ENCODE results near the gene PRAF2. TPM values are rescaled to one million over a fixed set of nuclear protein-coding genes. Genes with fewer than 3 reads are reported as not detected.

PRAF2 gene
- total RNA-seq, 4 donors from 2014 or later, result 4.5 to 6.6 (median 4.7) TPM

DNA sequence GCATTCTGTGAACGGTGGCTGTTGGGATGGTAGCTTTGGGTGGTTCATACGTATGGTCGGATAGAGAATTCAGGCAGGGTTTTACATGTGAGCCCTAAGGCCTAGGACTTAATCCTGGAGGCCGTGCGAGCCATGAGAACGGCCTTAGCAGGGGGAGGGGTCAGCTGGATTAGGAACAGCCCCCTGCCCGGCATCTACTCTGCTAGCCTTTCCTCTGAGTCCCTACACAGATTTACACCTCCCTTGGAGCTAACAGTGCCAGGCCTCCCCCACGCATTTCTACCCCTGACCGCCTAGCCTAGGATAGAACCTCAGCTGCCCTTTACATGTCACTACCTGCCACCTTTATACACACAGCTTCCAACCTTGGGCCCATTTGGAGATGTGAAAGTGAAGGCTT is 7.1 kb downstream of the PRAF2 start:
- intact Hi-C loops (cut with DNase I; ENCODE audit: low total_unique reads), result no loop called here
- H3K4me1 ChIP-seq, result no peaks in the 10 kb centered on the region
- H3K4me3 ChIP-seq, result no peak overlapping the region
- in situ Hi-C loops (cut with MboI; ENCODE audit: low sequenced_read_pairs in 4 of 4), result no loop called here
- H3K9me3 ChIP-seq, result no peaks in the 10 kb centered on the region
- no peaks in the 10 kb centered on the region for H3K27me3 ChIP-seq
- ATAC-seq (no peak), DNase-seq (no peak)
- no peak overlapping the region for H3K27ac ChIP-seq
- TF ChIP-seq POLR2A (IDR thresholded peaks at IDR 0.05), result no peak
- TF ChIP-seq, protein P1, sequence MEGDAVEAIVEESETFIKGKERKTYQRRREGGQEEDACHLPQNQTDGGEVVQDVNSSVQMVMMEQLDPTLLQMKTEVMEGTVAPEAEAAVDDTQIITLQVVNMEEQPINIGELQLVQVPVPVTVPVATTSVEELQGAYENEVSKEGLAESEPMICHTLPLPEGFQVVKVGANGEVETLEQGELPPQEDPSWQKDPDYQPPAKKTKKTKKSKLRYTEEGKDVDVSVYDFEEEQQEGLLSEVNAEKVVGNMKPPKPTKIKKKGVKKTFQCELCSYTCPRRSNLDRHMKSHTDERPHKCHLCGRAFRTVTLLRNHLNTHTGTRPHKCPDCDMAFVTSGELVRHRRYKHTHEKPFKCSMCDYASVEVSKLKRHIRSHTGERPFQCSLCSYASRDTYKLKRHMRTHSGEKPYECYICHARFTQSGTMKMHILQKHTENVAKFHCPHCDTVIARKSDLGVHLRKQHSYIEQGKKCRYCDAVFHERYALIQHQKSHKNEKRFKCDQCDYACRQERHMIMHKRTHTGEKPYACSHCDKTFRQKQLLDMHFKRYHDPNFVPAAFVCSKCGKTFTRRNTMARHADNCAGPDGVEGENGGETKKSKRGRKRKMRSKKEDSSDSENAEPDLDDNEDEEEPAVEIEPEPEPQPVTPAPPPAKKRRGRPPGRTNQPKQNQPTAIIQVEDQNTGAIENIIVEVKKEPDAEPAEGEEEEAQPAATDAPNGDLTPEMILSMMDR (IDR thresholded peaks at IDR 0.05 in 4 of 5, conservative IDR thresholded peaks at IDR 0.05 in 1 of 5), result no peak
- H3K36me3 ChIP-seq, result no peaks in the 10 kb centered on the region

GRCh38 chrX:49066278-49066677 is 7.5 kb downstream of the PRAF2 start:
- in situ Hi-C loops (cut with MboI; ENCODE audit: low sequenced_read_pairs in 4 of 4), result no loop called here
- intact Hi-C loops (cut with DNase I; ENCODE audit: low total_unique reads), result no loop called here
- no peak overlapping the region for H3K4me3 ChIP-seq

DNA sequence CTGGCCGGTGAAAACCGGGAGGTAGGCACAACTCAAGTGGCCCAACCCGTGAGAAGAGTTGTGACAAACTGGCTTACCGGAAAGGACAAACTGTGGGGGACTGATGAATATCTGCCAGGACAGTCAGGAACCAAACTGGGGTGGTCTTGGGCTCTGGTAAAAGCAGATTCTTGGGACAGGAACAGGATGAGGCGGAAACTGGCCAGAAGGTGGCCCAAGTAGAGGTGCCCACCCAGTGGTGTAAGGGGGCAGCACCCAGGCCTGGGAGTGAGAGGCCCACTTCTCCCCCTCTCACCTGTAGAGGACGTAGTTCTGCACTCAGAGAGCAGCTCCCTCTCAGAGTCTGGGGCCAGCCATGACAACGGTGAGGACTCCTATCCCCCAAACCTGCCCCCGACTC is 9.1 kb downstream of the PRAF2 start:
- ATAC-seq (no peak), DNase-seq (no peak)
- no peak overlapping the region for H3K27ac ChIP-seq
- no peak overlapping the region for H3K4me3 ChIP-seq
- no peak for TF ChIP-seq POLR2A (IDR thresholded peaks at IDR 0.05)
- TF ChIP-seq, protein P1 (IDR thresholded peaks at IDR 0.05 in 4 of 5, conservative IDR thresholded peaks at IDR 0.05 in 1 of 5), result no peak
- H3K9me3 ChIP-seq, result no peaks in the 10 kb centered on the region
- in situ Hi-C loops (cut with MboI; ENCODE audit: low sequenced_read_pairs in 4 of 4), result no loop called here
- H3K4me1 ChIP-seq, result no peaks in the 10 kb centered on the region
- no peaks in the 10 kb centered on the region for H3K27me3 ChIP-seq
- H3K36me3 ChIP-seq, result no peaks in the 10 kb centered on the region
- intact Hi-C loops (cut with DNase I; ENCODE audit: low total_unique reads), result no loop called here

More at GRCh38 chrX:49066278-49066677, 7.5 kb downstream of the PRAF2 start:
- H3K9me3 ChIP-seq, result no peaks in the 10 kb centered on the region
- DNase-seq (no peak), ATAC-seq (no peak)
- no peaks in the 10 kb centered on the region for H3K36me3 ChIP-seq
- H3K27me3 ChIP-seq, result no peaks in the 10 kb centered on the region
- H3K27ac ChIP-seq, result no peak overlapping the region
- H3K4me1 ChIP-seq, result no peaks in the 10 kb centered on the region
- TF ChIP-seq POLR2A (IDR thresholded peaks at IDR 0.05), result no peak
- TF ChIP-seq, protein P1 (IDR thresholded peaks at IDR 0.05 in 4 of 5, conservative IDR thresholded peaks at IDR 0.05 in 1 of 5), result no peak

GRCh38 chrX:49064303-49064702 is 9.5 kb downstream of the PRAF2 start:
- no peak overlapping the region for H3K27ac ChIP-seq
- in situ Hi-C loops (cut with MboI; ENCODE audit: low sequenced_read_pairs in 4 of 4), result no loop called here

More at GRCh38 chrX:49064303-49064702, 9.5 kb downstream of the PRAF2 start:
- no peak overlapping the region for H3K4me3 ChIP-seq
- no peak for TF ChIP-seq POLR2A (IDR thresholded peaks at IDR 0.05)
- TF ChIP-seq, protein P1 (IDR thresholded peaks at IDR 0.05 in 4 of 5, conservative IDR thresholded peaks at IDR 0.05 in 1 of 5), result no peak
- no peaks in the 10 kb centered on the region for H3K9me3 ChIP-seq
- no peaks in the 10 kb centered on the region for H3K4me1 ChIP-seq
- intact Hi-C loops (cut with DNase I; ENCODE audit: low total_unique reads), result no loop called here
- H3K36me3 ChIP-seq, result no peaks in the 10 kb centered on the region
- DNase-seq (no peak), ATAC-seq (no peak)
- H3K27me3 ChIP-seq, result no peaks in the 10 kb centered on the region

Measured in gastrocnemius medialis (tissue), 4 donors.